ENCODE data around the gene SPAG4. TPM values are rescaled to one million over a fixed set of nuclear protein-coding genes. Genes with fewer than 3 reads are reported as not detected.

SPAG4 gene, protein sequence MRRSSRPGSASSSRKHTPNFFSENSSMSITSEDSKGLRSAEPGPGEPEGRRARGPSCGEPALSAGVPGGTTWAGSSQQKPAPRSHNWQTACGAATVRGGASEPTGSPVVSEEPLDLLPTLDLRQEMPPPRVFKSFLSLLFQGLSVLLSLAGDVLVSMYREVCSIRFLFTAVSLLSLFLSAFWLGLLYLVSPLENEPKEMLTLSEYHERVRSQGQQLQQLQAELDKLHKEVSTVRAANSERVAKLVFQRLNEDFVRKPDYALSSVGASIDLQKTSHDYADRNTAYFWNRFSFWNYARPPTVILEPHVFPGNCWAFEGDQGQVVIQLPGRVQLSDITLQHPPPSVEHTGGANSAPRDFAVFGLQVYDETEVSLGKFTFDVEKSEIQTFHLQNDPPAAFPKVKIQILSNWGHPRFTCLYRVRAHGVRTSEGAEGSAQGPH
- 1.5 TPM for polyA plus RNA-seq
- long read RNA-seq, donor 1: 0 reads
- long read RNA-seq, donor 2: 0 reads
- long read RNA-seq, donor 3: 0 reads
- long read RNA-seq, donor 4: 0 reads
- long read RNA-seq, donor 5: 0 reads
- long read RNA-seq, donor 6: 0 reads
- long read RNA-seq, donor 7: 0 reads
- long read RNA-seq, donor 8: 0 reads
- long read RNA-seq, donor 9: 0 reads
- long read RNA-seq, donor 10: 0 reads
- long read RNA-seq, donor 11: 0 reads

- WGBS (ENCODE audit: insufficient coverage, low lambda C conversion rate): no CpG with 5 or more reads among the region's 68 CpGs
- Histone ChIP-seq H3K9me3 (ENCODE audit: control insufficient read depth, low read depth, low read length) (peaks cover 6% of the 10 kb centered on the region), H3K4me1 (ENCODE audit: control insufficient read depth, insufficient read depth, low read length) (peaks cover 23% of the 10 kb centered on the region), H3K36me3 (ENCODE audit: control insufficient read depth, insufficient read depth, low read length) (no peaks in the 10 kb centered on the region), H3K27me3 (ENCODE audit: control insufficient read depth, insufficient read depth, low read length) (peaks cover 24% of the 10 kb centered on the region), H3K27ac (ENCODE audit: low read length) (peak within 1 kb of the TSS; percentile 78), H3K4me3 (ENCODE audit: low read length) (peak within 1 kb of the TSS; percentile 54)
- peak; percentile 96 to 98 for DNase-seq
Measured at GRCh38 chr20:35615667-35616464, at the start of gene SPAG4. Gene SPAG4 (plus strand): TSS chr20:35615829. CDS start chr20:35616004, 175 bp downstream.

DNA sequence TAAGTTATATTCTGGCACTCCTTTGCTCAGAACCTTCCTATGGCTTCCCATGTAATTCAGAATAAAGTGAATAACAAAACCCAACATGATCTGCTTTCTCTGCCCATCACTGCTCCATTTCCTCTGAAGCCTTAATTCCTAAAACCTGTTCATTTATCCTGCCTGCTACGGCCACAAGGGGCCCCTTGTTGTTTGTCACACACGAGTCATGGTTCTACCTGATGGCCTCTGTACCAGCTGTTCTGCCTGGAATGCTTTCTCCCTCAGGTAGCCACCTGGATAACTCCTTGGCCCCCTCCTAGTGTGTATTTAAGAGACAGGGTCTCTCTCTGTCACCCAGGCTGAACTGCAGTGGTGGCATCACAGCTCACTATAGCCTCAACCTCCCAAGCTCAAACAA lies 47.0 kb upstream of the SPAG4 start:
- H3K4me1 ChIP-seq (ENCODE audit: control insufficient read depth, insufficient read depth, low read length): no peaks in the 10 kb centered on the region
- no peak overlapping the region for H3K27ac ChIP-seq (ENCODE audit: low read length)
- peak in 1 of 2 donors; percentile 24 for DNase-seq
- no peaks in the 10 kb centered on the region for H3K36me3 ChIP-seq (ENCODE audit: control insufficient read depth, insufficient read depth, low read length)
- 0% methylated on average over 1 of the region's 2 CpGs for WGBS (ENCODE audit: insufficient coverage, low lambda C conversion rate)
- H3K4me3 ChIP-seq (ENCODE audit: low read length): no peak overlapping the region
- H3K9me3 ChIP-seq (ENCODE audit: control insufficient read depth, low read depth, low read length): peaks cover 12% of the 10 kb centered on the region
- no peaks in the 10 kb centered on the region for H3K27me3 ChIP-seq (ENCODE audit: control insufficient read depth, insufficient read depth, low read length)

DNA sequence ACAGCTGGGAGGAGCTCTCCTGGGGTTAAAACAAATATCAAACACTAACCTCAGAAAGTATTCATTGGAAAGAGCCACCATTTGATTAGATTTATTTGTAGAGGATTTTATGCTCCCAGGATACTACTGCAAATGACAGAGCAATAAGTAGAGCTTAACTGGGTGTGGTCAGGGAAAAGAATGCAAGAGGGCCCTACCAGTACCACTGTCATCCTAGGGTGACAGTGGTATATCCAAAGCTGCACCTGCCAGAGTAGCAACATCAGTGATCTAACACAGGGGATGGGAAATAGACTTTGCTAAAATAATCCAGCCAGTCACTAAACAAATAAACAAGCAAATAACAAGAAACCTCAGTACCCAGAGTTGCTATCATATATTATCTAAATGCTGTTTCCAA lies 44.1 kb upstream of the SPAG4 start:
- Histone ChIP-seq H3K27ac (ENCODE audit: low read length) (no peak overlapping the region), H3K4me1 (ENCODE audit: control insufficient read depth, insufficient read depth, low read length) (peaks cover 10% of the 10 kb centered on the region), H3K36me3 (ENCODE audit: control insufficient read depth, insufficient read depth, low read length) (no peaks in the 10 kb centered on the region), H3K4me3 (ENCODE audit: low read length) (no peak overlapping the region), H3K9me3 (ENCODE audit: control insufficient read depth, low read depth, low read length) (peaks cover 12% of the 10 kb centered on the region), H3K27me3 (ENCODE audit: control insufficient read depth, insufficient read depth, low read length) (no peaks in the 10 kb centered on the region)
- DNase-seq: no peak

DNA sequence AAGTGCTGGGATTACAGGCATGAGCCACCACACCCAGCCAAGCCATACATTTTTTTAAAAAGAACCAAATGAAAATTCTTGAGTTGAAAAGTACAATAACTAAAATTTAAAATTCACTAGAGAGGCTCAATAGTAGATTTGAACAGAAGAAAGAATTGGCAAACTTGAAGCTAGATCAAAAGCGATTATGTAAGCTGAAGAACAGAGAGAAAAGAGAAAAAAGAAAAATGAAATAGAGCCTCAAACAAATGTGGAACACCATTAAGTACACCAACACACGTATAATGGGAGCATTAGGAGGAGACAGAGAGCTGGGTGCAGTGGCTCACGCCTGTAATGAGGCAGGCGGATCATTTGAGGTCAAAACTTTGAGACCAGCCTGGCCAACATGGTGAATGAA lies 42.8 kb upstream of the SPAG4 start:
- no peak for DNase-seq
- Histone ChIP-seq H3K4me1 (ENCODE audit: control insufficient read depth, insufficient read depth, low read length) (peaks cover 10% of the 10 kb centered on the region), H3K4me3 (ENCODE audit: low read length) (no peak overlapping the region), H3K9me3 (ENCODE audit: control insufficient read depth, low read depth, low read length) (peaks cover 12% of the 10 kb centered on the region), H3K36me3 (ENCODE audit: control insufficient read depth, insufficient read depth, low read length) (no peaks in the 10 kb centered on the region), H3K27ac (ENCODE audit: low read length) (no peak overlapping the region), H3K27me3 (ENCODE audit: control insufficient read depth, insufficient read depth, low read length) (no peaks in the 10 kb centered on the region)
- WGBS (ENCODE audit: insufficient coverage, low lambda C conversion rate): 90% methylated on average over 1 of the region's 4 CpGs

DNA sequence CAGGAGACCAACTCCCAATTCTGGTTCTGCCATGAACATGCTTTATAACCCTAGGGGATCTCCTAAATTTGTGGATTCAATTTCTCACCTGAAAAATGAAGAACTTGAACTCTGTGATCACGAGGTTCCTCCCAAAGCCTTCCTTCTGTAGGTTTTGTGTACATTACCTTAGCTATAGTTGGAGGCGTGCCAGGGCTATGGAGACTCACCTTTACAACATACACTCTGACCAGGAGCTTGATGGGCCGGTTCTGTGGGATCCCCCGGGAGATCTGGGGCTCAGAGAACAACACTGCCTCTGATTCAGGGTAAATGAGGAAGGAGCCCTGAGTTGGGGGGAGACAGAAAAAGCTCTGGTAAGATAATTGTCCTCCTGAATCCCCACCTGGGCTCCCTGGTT lies 39.7 kb upstream of the SPAG4 start:
- Histone ChIP-seq H3K36me3 (ENCODE audit: control insufficient read depth, insufficient read depth, low read length) (no peaks in the 10 kb centered on the region), H3K27me3 (ENCODE audit: control insufficient read depth, insufficient read depth, low read length) (no peaks in the 10 kb centered on the region), H3K4me3 (ENCODE audit: low read length) (no peak overlapping the region), H3K4me1 (ENCODE audit: control insufficient read depth, insufficient read depth, low read length) (peaks cover 10% of the 10 kb centered on the region), H3K9me3 (ENCODE audit: control insufficient read depth, low read depth, low read length) (peaks cover 12% of the 10 kb centered on the region), H3K27ac (ENCODE audit: low read length) (peak overlapping the region; percentile 44)
- no CpG with 5 or more reads among the region's 4 CpGs for WGBS (ENCODE audit: insufficient coverage, low lambda C conversion rate)
- DNase-seq: peak; percentile 82 to 93

GRCh38 chr20:35576816-35577215 lies 38.8 kb upstream of the SPAG4 start:
- Histone ChIP-seq H3K4me3 (ENCODE audit: low read length) (no peak overlapping the region), H3K27ac (ENCODE audit: low read length) (no peak overlapping the region), H3K4me1 (ENCODE audit: control insufficient read depth, insufficient read depth, low read length) (peaks cover 10% of the 10 kb centered on the region), H3K36me3 (ENCODE audit: control insufficient read depth, insufficient read depth, low read length) (no peaks in the 10 kb centered on the region), H3K9me3 (ENCODE audit: control insufficient read depth, low read depth, low read length) (peaks cover 12% of the 10 kb centered on the region), H3K27me3 (ENCODE audit: control insufficient read depth, insufficient read depth, low read length) (no peaks in the 10 kb centered on the region)
- WGBS (ENCODE audit: insufficient coverage, low lambda C conversion rate): no CpG with 5 or more reads among the region's 3 CpGs
- no peak for DNase-seq

DNA sequence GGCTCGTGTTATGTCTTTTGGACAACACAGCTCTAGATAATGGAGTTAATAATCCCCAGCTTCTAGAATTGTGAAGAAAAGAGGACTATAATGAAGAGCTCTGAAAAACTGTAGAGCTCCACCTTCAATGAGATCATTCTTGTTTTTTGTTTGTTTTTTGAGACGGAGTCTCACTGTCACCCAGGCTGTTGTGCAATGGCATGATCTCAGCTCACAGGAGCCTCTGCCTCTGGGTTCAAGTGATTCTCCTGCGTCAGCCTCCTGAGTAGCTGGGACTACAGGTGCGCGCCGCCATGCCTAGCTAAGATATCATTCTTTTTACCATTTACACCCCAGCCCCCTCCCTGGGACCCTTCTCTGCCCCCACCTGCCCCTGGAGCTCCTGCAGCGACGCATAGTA lies 37.2 kb upstream of the SPAG4 start:
- Histone ChIP-seq H3K4me1 (ENCODE audit: control insufficient read depth, insufficient read depth, low read length) (peaks cover 10% of the 10 kb centered on the region), H3K27me3 (ENCODE audit: control insufficient read depth, insufficient read depth, low read length) (no peaks in the 10 kb centered on the region), H3K9me3 (ENCODE audit: control insufficient read depth, low read depth, low read length) (peaks cover under 1% of the 10 kb centered on the region), H3K36me3 (ENCODE audit: control insufficient read depth, insufficient read depth, low read length) (no peaks in the 10 kb centered on the region), H3K4me3 (ENCODE audit: low read length) (no peak overlapping the region), H3K27ac (ENCODE audit: low read length) (no peak overlapping the region)
- 83% methylated on average over 1 of the region's 8 CpGs for WGBS (ENCODE audit: insufficient coverage, low lambda C conversion rate)
- no peak for DNase-seq

GRCh38 chr20:35579196-35579595 lies 36.4 kb upstream of the SPAG4 start:
- Histone ChIP-seq H3K27me3 (ENCODE audit: control insufficient read depth, insufficient read depth, low read length) (no peaks in the 10 kb centered on the region), H3K36me3 (ENCODE audit: control insufficient read depth, insufficient read depth, low read length) (no peaks in the 10 kb centered on the region), H3K4me3 (ENCODE audit: low read length) (no peak overlapping the region), H3K4me1 (ENCODE audit: control insufficient read depth, insufficient read depth, low read length) (peaks cover 10% of the 10 kb centered on the region), H3K27ac (ENCODE audit: low read length) (no peak overlapping the region), H3K9me3 (ENCODE audit: control insufficient read depth, low read depth, low read length) (no peaks in the 10 kb centered on the region)
- WGBS (ENCODE audit: insufficient coverage, low lambda C conversion rate): no CpG with 5 or more reads among the region's 6 CpGs
- DNase-seq: no peak

GRCh38 chr20:35582131-35582530 lies 33.5 kb upstream of the SPAG4 start:
- Histone ChIP-seq H3K27me3 (ENCODE audit: control insufficient read depth, insufficient read depth, low read length) (no peaks in the 10 kb centered on the region), H3K36me3 (ENCODE audit: control insufficient read depth, insufficient read depth, low read length) (no peaks in the 10 kb centered on the region), H3K4me1 (ENCODE audit: control insufficient read depth, insufficient read depth, low read length) (no peaks in the 10 kb centered on the region), H3K9me3 (ENCODE audit: control insufficient read depth, low read depth, low read length) (no peaks in the 10 kb centered on the region), H3K27ac (ENCODE audit: low read length) (no peak overlapping the region), H3K4me3 (ENCODE audit: low read length) (no peak overlapping the region)
- WGBS (ENCODE audit: insufficient coverage, low lambda C conversion rate): no CpG with 5 or more reads among the region's 7 CpGs
- DNase-seq: no peak

- Histone ChIP-seq H3K27me3 (ENCODE audit: control insufficient read depth, insufficient read depth, low read length) (no peaks in the 10 kb centered on the region), H3K4me1 (ENCODE audit: control insufficient read depth, insufficient read depth, low read length) (no peaks in the 10 kb centered on the region), H3K9me3 (ENCODE audit: control insufficient read depth, low read depth, low read length) (no peaks in the 10 kb centered on the region), H3K27ac (ENCODE audit: low read length) (no peak overlapping the region), H3K4me3 (ENCODE audit: low read length) (no peak overlapping the region), H3K36me3 (ENCODE audit: control insufficient read depth, insufficient read depth, low read length) (no peaks in the 10 kb centered on the region)
- no peak for DNase-seq
- whole genome bisulfite sequencing (ENCODE audit: insufficient coverage, low lambda C conversion rate): no CpG with 5 or more reads among the region's 12 CpGs
Measured at GRCh38 chr20:35582741-35583404, 32.8 kb upstream of the SPAG4 start.

All from large intestine (tissue), 12 donors.